Stimulated activated CD8-positive, alpha-beta memory T cell treated with anti-CD3 and anti-CD28 coated beads, Interleukin-7, amount 100 ng/mL, for 1 hour (primary cell): Measurements from ENCODE around the gene DCP1B.

ENCODE experiments used
- DNase-seq, 2 donors: peaks; one replicate each; pipeline ENCODE4 v3.0.0-alpha.2; 2020; ENCODE audit warnings: low read depth in 2 of 2

DCP1B gene

GRCh38 chr12:2004113-2004929 is at the start of gene DCP1B:
Gene DCP1B, minus strand, starts transcription at chr12:2004457. Its CDS starts 26 bp downstream, at chr12:2004431.
- peak; percentile 83 for DNase-seq

GRCh38 chr12:2053691-2054090 is 49.4 kb upstream of the DCP1B start:
- no peak for DNase-seq

GRCh38 chr12:2052826-2053678 is 48.8 kb upstream of the DCP1B start, which contains the start of gene CACNA1C:
Gene CACNA1C, plus strand, starts transcription at chr12:2052987. Its CDS starts 576 bp downstream, at chr12:2053563.
- no peak for DNase-seq

- no peak for DNase-seq
Measured at GRCh38 chr12:2051700-2052621, 47.7 kb upstream of the DCP1B start.

GRCh38 chr12:2049604-2050540 is 45.6 kb upstream of the DCP1B start:
- DNase-seq, result no peak

GRCh38 chr12:2047752-2048151 is 43.5 kb upstream of the DCP1B start:
- DNase-seq, result no peak

- no peak for DNase-seq
Measured at GRCh38 chr12:2046957-2047356, 42.7 kb upstream of the DCP1B start.

- DNase-seq, result no peak
Measured at GRCh38 chr12:2044165-2044564, 39.9 kb upstream of the DCP1B start.

GRCh38 chr12:2043054-2043453 is 38.8 kb upstream of the DCP1B start:
- DNase-seq, result no peak

GRCh38 chr12:2039034-2039433 is 34.8 kb upstream of the DCP1B start:
- no peak for DNase-seq

GRCh38 chr12:2035431-2036055 is 31.3 kb upstream of the DCP1B start:
- no peak for DNase-seq

- peak; percentile 66 to 71 for DNase-seq
Measured at GRCh38 chr12:2034633-2035430, 30.6 kb upstream of the DCP1B start.

- no peak for DNase-seq
Measured at GRCh38 chr12:2032506-2032905, 28.2 kb upstream of the DCP1B start.

- DNase-seq, result no peak
Measured at GRCh38 chr12:2029851-2030250, 25.6 kb upstream of the DCP1B start.

- no peak for DNase-seq
Measured at GRCh38 chr12:2027351-2027750, 23.1 kb upstream of the DCP1B start.

GRCh38 chr12:2023365-2023764 is 19.1 kb upstream of the DCP1B start:
- DNase-seq, result no peak

GRCh38 chr12:2020511-2020910 is 16.3 kb upstream of the DCP1B start:
- DNase-seq, result no peak

- no peak for DNase-seq
Measured at GRCh38 chr12:2019126-2019525, 14.9 kb upstream of the DCP1B start.

- no peak for DNase-seq
Measured at GRCh38 chr12:2018391-2018790, 14.1 kb upstream of the DCP1B start.
